Thoracic aorta (tissue), 2 donors: Measurements from ENCODE around the gene CLDN10. TPM values are rescaled to one million over a fixed set of nuclear protein-coding genes. Genes with fewer than 3 reads are reported as not detected.

ENCODE experiments used
- ATAC-seq: fragments of 150-250 bp; one replicate; pipeline ENCODE4 v1.8.0; 2017; ENCODE audit warnings: low read depth; ENCODE audit not compliant: insufficient number of reproducible peaks, low FRiP score
- DNase-seq: peaks from one replicate; pipeline ENCODE4 v3.0.0-alpha.2; 2020; ENCODE audit warnings: low spot score
- H3K27ac ChIP-seq, 2 donors: fragments of 200-600 bp; sonication (generic); 1 replicate in 1 of 2; 2 replicates in 1 of 2; pipeline ENCODE4 v1.5.1; 2016; ENCODE audit warnings: mild to moderate bottlenecking in 2 of 2, moderate library complexity in 2 of 2
- H3K27me3 ChIP-seq: fragments of 200-600 bp; sonication (generic); replicated peaks from 2 replicates; pipeline ENCODE4 v1.6.0; 2016; ENCODE audit warnings: mild to moderate bottlenecking; ENCODE audit not compliant: insufficient read depth
- H3K36me3 ChIP-seq: fragments of 200-600 bp; sonication (generic); one replicate; pipeline ENCODE4 v1.5.1; 2016
- H3K4me1 ChIP-seq, 2 donors: fragments of 200-600 bp; sonication (generic); 1 replicate in 1 of 2; 2 replicates in 1 of 2; pipeline versions ENCODE4 v1.5.1 to v1.6.0; 2016; ENCODE audit warnings: low read depth in 2 of 2, mild to moderate bottlenecking in 1 of 2; ENCODE audit not compliant: control insufficient read depth in 1 of 2
- H3K4me3 ChIP-seq: fragments of 200-600 bp; sonication (generic); 2 replicates; pipeline ENCODE4 v1.5.1; 2016; ENCODE audit warnings: mild to moderate bottlenecking
- H3K9me3 ChIP-seq: fragments of 200-600 bp; sonication (generic); 2 replicates; pipeline ENCODE4 v1.5.1; 2016
- CTCF ChIP-seq: fragments of 200-600 bp; sonication (generic); IDR thresholded peaks from one replicate; pipeline ENCODE4 v1.5.1; 2019; ENCODE audit warnings: antibody characterized with exemption
- total RNA-seq, 2 donors: library from RNA; depleted of rRNA; stranded (reverse); fragments of >200 nt; gene quantifications; one replicate each; pipeline versions ENCODE4 v1.1.0 to v1.2.3, GENCODE V29; 2016

The CLDN10 gene
- total RNA-seq, 2 donors from 2014 or later: not detected

GRCh38 chr13:95615539-95615938, 63.0 kb downstream of the CLDN10 start:
- ATAC-seq: no peak
- no peak for TF ChIP-seq CTCF

GRCh38 chr13:95620030-95620824, 67.7 kb downstream of the CLDN10 start:
- peaks cover 17% of the 10 kb centered on the region for H3K36me3 ChIP-seq
- no peak for TF ChIP-seq CTCF

More at GRCh38 chr13:95615539-95615938, 63.0 kb downstream of the CLDN10 start:
- Histone ChIP-seq H3K36me3 (peaks cover 16% of the 10 kb centered on the region), H3K4me1 (no peaks in the 10 kb centered on the region), H3K4me3 (no peak overlapping the region), H3K27ac (no peak overlapping the region), H3K9me3 (no peaks in the 10 kb centered on the region), H3K27me3 (no peaks in the 10 kb centered on the region)
- no peak for DNase-seq

GRCh38 chr13:95620825-95621498, 68.4 kb downstream of the CLDN10 start:
- no peak for DNase-seq
- no peak for ATAC-seq
- Histone ChIP-seq H3K9me3 (no peaks in the 10 kb centered on the region), H3K4me1 (no peaks in the 10 kb centered on the region), H3K4me3 (no peak overlapping the region), H3K27me3 (no peaks in the 10 kb centered on the region), H3K27ac (no peak overlapping the region), H3K36me3 (peaks cover 17% of the 10 kb centered on the region)
- no peak for TF ChIP-seq CTCF

More at GRCh38 chr13:95620030-95620824, 67.7 kb downstream of the CLDN10 start:
- Histone ChIP-seq H3K27me3 (no peaks in the 10 kb centered on the region), H3K27ac (no peak overlapping the region), H3K9me3 (no peaks in the 10 kb centered on the region), H3K4me1 (no peaks in the 10 kb centered on the region), H3K4me3 (no peak overlapping the region)
- ATAC-seq: no peak
- DNase-seq: no peak

GRCh38 chr13:95623141-95623540, 70.6 kb downstream of the CLDN10 start:
- DNase-seq: no peak
- H3K27me3 ChIP-seq: no peaks in the 10 kb centered on the region
- no peaks in the 10 kb centered on the region for H3K4me1 ChIP-seq
- no peak overlapping the region for H3K27ac ChIP-seq
- peaks cover 17% of the 10 kb centered on the region for H3K36me3 ChIP-seq
- H3K4me3 ChIP-seq: no peak overlapping the region
- H3K9me3 ChIP-seq: no peaks in the 10 kb centered on the region
- no peak for ATAC-seq
- no peak for TF ChIP-seq CTCF

- DNase-seq (no peak), ATAC-seq (no peak)
- Histone ChIP-seq H3K27ac (no peak overlapping the region), H3K4me1 (no peaks in the 10 kb centered on the region), H3K36me3 (peaks cover 14% of the 10 kb centered on the region), H3K9me3 (no peaks in the 10 kb centered on the region), H3K4me3 (no peak overlapping the region), H3K27me3 (no peaks in the 10 kb centered on the region)
- peak; percentile 57 for TF ChIP-seq CTCF
Measured at GRCh38 chr13:95624020-95624419, 71.5 kb downstream of the CLDN10 start.
